Iris pigment epithelial cell (primary cell): ENCODE data around the gene RINL.
"Not testable (repeated sequence)": the region's sequence is repeated elsewhere in the genome, so short reads cannot be mapped to it uniquely, and the experiment has no call there.

Source experiments
- DNase-seq: peaks from one replicate; pipeline ENCODE4 v3.0.0-alpha.2; 2011; ENCODE audit warnings: low read depth

RINL gene

DNA sequence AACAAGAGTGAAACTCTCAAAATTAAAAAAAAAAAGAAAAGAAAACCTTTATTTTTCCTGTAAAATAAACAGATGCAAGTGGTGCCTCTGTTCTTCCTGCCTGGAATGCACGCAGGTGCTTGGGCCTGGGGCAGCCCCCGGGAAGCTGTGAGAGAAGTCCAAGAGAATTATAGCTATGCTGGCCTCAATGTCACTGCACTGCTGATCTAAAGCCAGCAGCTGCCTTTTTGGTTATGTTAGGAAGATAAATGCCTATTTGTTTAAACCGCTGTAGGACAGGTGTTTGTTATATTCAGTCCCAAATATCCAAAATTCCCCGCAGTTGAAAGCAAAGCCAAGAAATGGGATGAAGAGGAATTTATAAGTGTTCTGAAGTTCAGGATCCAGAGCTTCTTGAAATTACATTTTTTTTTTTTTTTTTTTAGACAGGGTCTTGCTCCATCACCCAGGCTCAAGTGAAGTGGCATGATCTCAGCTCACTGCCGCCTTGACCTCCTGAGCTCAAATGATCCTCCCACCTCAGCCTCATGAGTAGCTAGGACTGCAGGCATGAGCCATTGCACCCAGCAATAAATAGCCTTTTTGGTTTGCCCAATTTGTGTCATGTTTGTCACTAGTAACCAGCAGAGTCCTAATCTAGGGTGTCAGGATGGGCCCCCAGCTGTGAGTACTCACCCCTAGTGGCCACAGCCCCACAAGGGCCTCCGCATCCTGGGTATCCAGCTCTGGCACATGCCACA lies 2.2 kb downstream of the RINL start:
- no peak for DNase-seq

- DNase-seq = not testable (repeated sequence)
These were observed 4.7 kb downstream of the RINL start for GRCh38 chr19:38873400-38873799.

GRCh38 chr19:38870612-38871011 lies 7.5 kb downstream of the RINL start:
- no peak for DNase-seq

GRCh38 chr19:38869836-38870607 lies 8.1 kb downstream of the RINL start:
- peak; percentile 41 for DNase-seq

DNA sequence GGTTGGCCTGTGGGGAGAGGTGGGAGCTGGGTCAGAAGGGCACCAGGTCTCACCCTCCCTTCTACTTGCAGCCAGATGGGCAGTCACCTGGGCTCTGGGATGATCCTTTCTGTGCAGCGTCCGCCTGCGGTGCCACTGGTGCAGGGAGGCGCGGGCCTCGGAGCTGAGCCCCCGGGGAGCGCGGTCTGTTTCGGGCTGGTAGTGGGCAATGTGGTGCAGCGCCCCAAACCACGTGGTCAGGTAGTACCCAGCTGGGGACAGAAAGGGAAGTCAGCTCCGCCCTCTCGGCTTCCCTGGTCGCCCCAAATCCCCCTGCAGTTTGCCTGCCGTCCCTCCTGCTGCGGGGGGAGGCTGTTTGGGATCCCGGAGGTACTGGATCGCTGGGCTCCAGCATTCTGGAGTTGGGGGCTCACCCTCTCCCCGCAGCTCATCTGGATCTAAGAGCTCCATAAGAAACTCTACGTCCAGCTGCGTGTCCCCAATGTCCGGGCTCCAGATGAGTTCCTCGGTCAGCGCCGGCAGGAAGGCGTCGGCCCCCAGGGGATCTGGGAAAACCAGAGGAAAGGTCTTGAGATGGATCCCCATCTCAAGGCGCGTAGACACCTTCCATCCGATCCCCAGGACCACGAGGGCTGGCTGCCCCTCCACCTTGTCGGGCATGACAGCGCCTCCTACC lies 8.8 kb downstream of the RINL start:
- DNase-seq = no peak

- DNase-seq = no peak
These were observed 9.5 kb downstream of the RINL start for GRCh38 chr19:38868551-38868950.

GRCh38 chr19:38867171-38867780 lies 10.8 kb downstream of the RINL start:
- no peak for DNase-seq

GRCh38 chr19:38862321-38863059 lies 15.6 kb downstream of the RINL start:
- no peak for DNase-seq

- no peak for DNase-seq
These were observed 16.7 kb downstream of the RINL start for GRCh38 chr19:38861368-38861767.

GRCh38 chr19:38859631-38860204 lies 18.4 kb downstream of the RINL start:
- not testable (repeated sequence) for DNase-seq

- DNase-seq = no peak
These were observed 21.3 kb downstream of the RINL start for GRCh38 chr19:38856813-38857212.

DNA sequence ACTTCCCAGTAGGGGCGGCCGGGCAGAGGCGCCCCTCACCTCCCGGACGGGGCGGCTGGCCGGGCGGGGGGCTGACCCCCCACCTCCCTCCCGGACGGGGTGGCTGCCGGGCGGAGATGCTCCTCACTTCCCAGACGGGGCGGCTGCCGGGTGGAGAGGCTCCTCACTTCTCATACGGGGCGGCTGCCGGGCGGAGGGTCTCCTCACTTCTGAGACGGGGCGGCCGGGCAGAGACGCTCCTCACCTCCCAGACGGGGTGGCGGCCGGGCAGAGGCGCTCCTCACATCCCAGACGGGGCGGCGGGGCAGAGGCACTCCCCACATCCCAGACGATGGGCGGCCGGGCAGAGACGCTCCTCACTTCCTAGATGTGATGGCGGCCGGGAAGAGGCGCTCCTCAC lies 22.3 kb downstream of the RINL start:
- DNase-seq = not testable (repeated sequence)

- DNase-seq = not testable (repeated sequence)
These were observed 23.1 kb downstream of the RINL start for GRCh38 chr19:38854961-38855360.

GRCh38 chr19:38853214-38853613 lies 24.9 kb downstream of the RINL start:
- no peak for DNase-seq

- DNase-seq = peak; percentile 68
These were observed 25.6 kb downstream of the RINL start for GRCh38 chr19:38852231-38853044.

DNA sequence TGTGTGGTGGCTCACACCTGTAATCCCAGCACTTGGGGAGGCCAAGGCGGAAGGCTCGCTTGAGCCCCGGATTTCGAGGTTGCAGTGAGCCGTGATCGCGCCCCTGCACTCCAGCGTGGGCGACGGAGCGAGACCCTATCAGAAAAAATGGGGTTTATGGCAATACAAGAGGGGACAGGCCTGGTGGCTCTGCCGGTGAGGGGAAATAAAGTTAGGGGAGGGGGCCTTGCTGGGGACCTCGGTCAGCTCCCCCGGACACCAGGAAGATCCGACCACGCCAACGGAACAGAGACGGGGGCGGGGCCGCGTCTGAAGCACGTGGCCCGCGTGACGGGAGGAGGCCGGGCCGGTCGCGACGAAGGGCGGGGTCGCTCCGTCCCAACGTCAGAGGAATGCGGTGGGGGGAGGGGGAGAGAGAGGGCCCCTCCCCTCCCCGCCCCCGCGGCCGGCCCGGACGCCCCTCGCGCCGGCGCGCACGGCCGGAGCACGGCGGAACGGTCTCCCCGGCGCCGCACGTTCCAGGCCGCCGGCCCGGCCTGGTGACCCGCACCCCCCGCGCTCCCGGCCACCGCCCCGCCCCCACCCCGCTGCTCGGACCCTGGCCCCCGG lies 26.3 kb downstream of the RINL start:
- peak; percentile 91 for DNase-seq

DNA sequence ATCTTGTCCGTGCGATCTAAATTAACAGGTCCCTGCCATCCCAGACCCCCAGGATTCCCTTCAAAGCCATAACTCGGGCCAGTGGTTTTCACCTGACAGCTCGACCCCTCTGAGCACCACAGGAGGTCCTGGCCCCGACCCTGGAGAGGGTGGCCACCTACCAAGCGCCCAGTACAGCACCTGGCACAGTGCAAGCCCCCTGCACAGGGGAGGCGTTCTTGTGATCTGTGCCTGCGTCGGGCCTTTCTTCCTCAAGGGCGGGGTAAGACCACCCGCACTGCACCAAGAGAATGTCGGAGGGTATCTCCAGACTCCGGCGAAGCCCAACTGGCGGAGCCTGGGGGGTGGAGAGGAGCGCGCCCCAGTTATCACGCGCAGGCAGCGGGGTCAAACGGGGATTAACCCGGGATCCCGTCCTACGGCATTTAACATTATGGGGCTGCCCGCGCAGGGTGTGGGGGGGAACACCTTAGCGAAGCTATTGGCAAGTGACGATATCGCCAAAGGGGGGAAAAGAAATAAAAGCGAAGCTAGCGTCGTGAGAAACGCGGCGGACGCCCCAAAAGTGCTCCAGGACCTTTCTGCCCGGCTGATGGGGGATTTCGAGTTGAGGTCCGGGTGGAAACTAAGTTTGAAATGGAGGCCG lies 27.0 kb downstream of the RINL start:
- peak; percentile 21 for DNase-seq

GRCh38 chr19:38850436-38850975 lies 27.6 kb downstream of the RINL start:
- no peak for DNase-seq

- peak; percentile 100 for DNase-seq
These were observed 28.1 kb downstream of the RINL start, which contains the start of gene HNRNPL for GRCh38 chr19:38849860-38850435. Gene HNRNPL (minus strand): TSS chr19:38849986. CDS start chr19:38849966, 20 bp downstream.
